Measurements from ENCODE around the gene FLT4. TPM values are rescaled to one million over a fixed set of nuclear protein-coding genes. Genes with fewer than 3 reads are reported as not detected.

FLT4 gene
- polyA plus RNA-seq, 1 donor from 2014 or later: 0.04 TPM

DNA sequence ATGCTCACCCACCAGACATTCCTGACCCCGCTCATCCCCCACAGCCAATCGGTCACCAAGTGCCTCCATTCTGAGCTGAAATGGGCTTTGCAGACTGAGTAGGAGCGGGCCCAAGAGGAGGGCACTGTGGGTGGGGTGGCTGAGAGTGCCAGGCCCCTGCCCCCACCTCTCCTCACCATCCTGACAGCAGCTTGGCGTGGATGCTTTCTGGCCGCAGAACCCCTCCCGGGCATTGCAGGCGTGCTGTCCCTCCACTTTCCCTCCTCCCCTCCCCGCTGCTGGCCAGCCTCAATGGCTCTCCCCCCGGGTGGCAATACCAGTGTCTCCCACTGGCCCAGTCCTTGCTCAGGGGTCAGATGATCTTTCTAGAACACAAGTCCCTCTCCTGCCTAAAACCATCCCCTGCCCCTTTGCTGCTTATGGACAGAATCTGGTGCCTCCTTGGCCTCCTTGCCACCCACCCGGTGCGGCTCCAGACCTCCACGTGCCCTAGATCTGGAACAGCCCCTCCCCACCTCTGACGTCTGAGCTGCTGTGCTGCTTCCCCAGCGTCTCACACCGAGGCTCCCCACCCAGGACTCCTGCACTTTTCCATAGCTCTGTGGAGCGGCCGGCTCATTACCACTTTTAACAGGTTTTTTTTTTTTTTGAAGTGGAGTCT, 6.1 kb downstream of the FLT4 start:
- H3K4me3 ChIP-seq (ENCODE audit: low read length): no peak overlapping the region
- H3K27ac ChIP-seq (ENCODE audit: low read length): no peak overlapping the region
- H3K27me3 ChIP-seq (ENCODE audit: insufficient read depth, low read depth, low read length): peaks cover 14% of the 10 kb centered on the region
- no peaks in the 10 kb centered on the region for H4K20me1 ChIP-seq (ENCODE audit: insufficient read depth)
- TF ChIP-seq MXI1 (conservative IDR thresholded peaks at IDR 0.05; ENCODE audit: poor library complexity, severe bottlenecking) (no peak), EP300 (conservative IDR thresholded peaks at IDR 0.05; ENCODE audit: poor library complexity, severe bottlenecking) (no peak), EZH2 (IDR thresholded peaks at IDR 0.05; ENCODE audit: borderline replicate concordance, insufficient read depth, low read length, poor library complexity, severe bottlenecking) (no peak), RAD21 (conservative IDR thresholded peaks at IDR 0.05) (no peak), REST (IDR thresholded peaks at IDR 0.05; ENCODE audit: borderline replicate concordance) (no peak), TAF1 (IDR thresholded peaks at IDR 0.05; ENCODE audit: low read depth) (no peak), POLR2AphosphoS5 (IDR thresholded peaks at IDR 0.05) (no peak), SMC3 (conservative IDR thresholded peaks at IDR 0.05; ENCODE audit: poor library complexity) (no peak)
- TF ChIP-seq, protein P1, sequence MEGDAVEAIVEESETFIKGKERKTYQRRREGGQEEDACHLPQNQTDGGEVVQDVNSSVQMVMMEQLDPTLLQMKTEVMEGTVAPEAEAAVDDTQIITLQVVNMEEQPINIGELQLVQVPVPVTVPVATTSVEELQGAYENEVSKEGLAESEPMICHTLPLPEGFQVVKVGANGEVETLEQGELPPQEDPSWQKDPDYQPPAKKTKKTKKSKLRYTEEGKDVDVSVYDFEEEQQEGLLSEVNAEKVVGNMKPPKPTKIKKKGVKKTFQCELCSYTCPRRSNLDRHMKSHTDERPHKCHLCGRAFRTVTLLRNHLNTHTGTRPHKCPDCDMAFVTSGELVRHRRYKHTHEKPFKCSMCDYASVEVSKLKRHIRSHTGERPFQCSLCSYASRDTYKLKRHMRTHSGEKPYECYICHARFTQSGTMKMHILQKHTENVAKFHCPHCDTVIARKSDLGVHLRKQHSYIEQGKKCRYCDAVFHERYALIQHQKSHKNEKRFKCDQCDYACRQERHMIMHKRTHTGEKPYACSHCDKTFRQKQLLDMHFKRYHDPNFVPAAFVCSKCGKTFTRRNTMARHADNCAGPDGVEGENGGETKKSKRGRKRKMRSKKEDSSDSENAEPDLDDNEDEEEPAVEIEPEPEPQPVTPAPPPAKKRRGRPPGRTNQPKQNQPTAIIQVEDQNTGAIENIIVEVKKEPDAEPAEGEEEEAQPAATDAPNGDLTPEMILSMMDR (IDR thresholded peaks at IDR 0.05; ENCODE audit: poor library complexity, severe bottlenecking): no peak
- H3K9me3 ChIP-seq (ENCODE audit: low read length): no peaks in the 10 kb centered on the region
- H3K9me2 ChIP-seq (ENCODE audit: insufficient read depth, low read length): no peaks in the 10 kb centered on the region
- H2AFZ ChIP-seq (ENCODE audit: low read depth, low read length): no peak overlapping the region
- H3F3A ChIP-seq (ENCODE audit: insufficient read depth, low read length, poor library complexity, severe bottlenecking): no peaks in the 10 kb centered on the region
- H3K9ac ChIP-seq (ENCODE audit: low read length): no peak overlapping the region
- no peaks in the 10 kb centered on the region for H3K79me2 ChIP-seq (replicated peaks; ENCODE audit: insufficient read depth, low read length)
- no peak overlapping the region for H3K4me2 ChIP-seq (ENCODE audit: low read length)
- no peaks in the 10 kb centered on the region for H3K36me3 ChIP-seq (ENCODE audit: insufficient read depth, low read length)

DNA sequence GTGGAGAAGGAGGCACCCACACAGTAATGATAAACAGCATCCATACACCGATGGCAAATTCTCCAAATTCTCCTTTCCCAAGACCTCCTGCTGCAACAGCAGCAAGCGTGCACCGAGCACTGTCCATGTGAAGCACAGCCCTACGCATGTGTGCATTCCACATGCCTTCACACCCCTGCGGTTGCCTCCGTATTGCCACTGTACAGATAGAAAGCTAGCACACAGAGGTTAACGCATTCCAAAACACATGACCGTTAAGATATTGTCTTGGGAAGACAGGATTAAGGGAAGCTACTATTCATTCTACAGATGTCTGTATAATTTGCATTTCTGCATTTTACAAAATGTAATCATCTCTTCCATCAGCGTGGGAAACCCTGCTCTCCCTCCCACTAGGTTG, 6.6 kb downstream of the FLT4 start:
- Histone ChIP-seq H3K4me2 (ENCODE audit: low read length) (no peak overlapping the region), H3K27ac (ENCODE audit: low read length) (no peak overlapping the region), H3K9ac (ENCODE audit: low read length) (no peak overlapping the region), H3K9me3 (ENCODE audit: low read length) (no peaks in the 10 kb centered on the region), H4K20me1 (ENCODE audit: insufficient read depth) (no peaks in the 10 kb centered on the region), H3K9me2 (ENCODE audit: insufficient read depth, low read length) (no peaks in the 10 kb centered on the region), H3K36me3 (ENCODE audit: insufficient read depth, low read length) (no peaks in the 10 kb centered on the region), H3F3A (ENCODE audit: insufficient read depth, low read length, poor library complexity, severe bottlenecking) (no peaks in the 10 kb centered on the region), H3K27me3 (ENCODE audit: insufficient read depth, low read depth, low read length) (peaks cover 9% of the 10 kb centered on the region), H2AFZ (ENCODE audit: low read depth, low read length) (no peak overlapping the region), H3K79me2 (replicated peaks; ENCODE audit: insufficient read depth, low read length) (no peaks in the 10 kb centered on the region), H3K4me3 (ENCODE audit: low read length) (no peak overlapping the region)
- TF ChIP-seq REST (IDR thresholded peaks at IDR 0.05; ENCODE audit: borderline replicate concordance): no peak
- no peak for TF ChIP-seq SMC3 (conservative IDR thresholded peaks at IDR 0.05; ENCODE audit: poor library complexity)
